Activated T-helper 17 cell treated with anti-CD3 and anti-CD28 coated beads, Interleukin-2, amount 50 U/mL, for 72 hours (primary cell): Measurements from ENCODE around the gene GPC3. TPM values are rescaled to one million over a fixed set of nuclear protein-coding genes. Genes with fewer than 3 reads are reported as not detected.

Source experiments
- ATAC-seq: fragments of 150-1000 bp; cut with Tn5 transposase; replicated peaks from 2 replicates; pipeline ENCODE4 v1.10.0; 2021; ENCODE audit warnings: mild to moderate bottlenecking, moderate library complexity
- H3K27ac Mint-ChIP-seq: one replicate; pipeline ENCODE4 v1.8.0; 2022; ENCODE audit warnings: mixed read lengths
- H3K27me3 Mint-ChIP-seq: one replicate; pipeline ENCODE4 v1.8.0; 2022; ENCODE audit warnings: mixed read lengths
- H3K36me3 Mint-ChIP-seq: one replicate; pipeline ENCODE4 v1.8.0; 2022; ENCODE audit warnings: low read depth, mild to moderate bottlenecking, mixed read lengths
- H3K4me1 Mint-ChIP-seq: one replicate; pipeline ENCODE4 v1.8.0; 2022; ENCODE audit warnings: mixed read lengths
- H3K4me3 Mint-ChIP-seq: one replicate; pipeline ENCODE4 v1.8.0; 2022; ENCODE audit warnings: mild to moderate bottlenecking, mixed read lengths
- H3K9me3 Mint-ChIP-seq: one replicate; pipeline ENCODE4 v1.8.0; 2022; ENCODE audit warnings: mixed read lengths
- total RNA-seq, 2 donors: library from RNA; stranded (reverse); gene quantifications; one replicate each; pipeline ENCODE4 v1.2.3, GENCODE V29; 2022

The GPC3 gene
- total RNA-seq, 2 donors from 2014 or later, result 0.15 TPM; not detected in 1

DNA sequence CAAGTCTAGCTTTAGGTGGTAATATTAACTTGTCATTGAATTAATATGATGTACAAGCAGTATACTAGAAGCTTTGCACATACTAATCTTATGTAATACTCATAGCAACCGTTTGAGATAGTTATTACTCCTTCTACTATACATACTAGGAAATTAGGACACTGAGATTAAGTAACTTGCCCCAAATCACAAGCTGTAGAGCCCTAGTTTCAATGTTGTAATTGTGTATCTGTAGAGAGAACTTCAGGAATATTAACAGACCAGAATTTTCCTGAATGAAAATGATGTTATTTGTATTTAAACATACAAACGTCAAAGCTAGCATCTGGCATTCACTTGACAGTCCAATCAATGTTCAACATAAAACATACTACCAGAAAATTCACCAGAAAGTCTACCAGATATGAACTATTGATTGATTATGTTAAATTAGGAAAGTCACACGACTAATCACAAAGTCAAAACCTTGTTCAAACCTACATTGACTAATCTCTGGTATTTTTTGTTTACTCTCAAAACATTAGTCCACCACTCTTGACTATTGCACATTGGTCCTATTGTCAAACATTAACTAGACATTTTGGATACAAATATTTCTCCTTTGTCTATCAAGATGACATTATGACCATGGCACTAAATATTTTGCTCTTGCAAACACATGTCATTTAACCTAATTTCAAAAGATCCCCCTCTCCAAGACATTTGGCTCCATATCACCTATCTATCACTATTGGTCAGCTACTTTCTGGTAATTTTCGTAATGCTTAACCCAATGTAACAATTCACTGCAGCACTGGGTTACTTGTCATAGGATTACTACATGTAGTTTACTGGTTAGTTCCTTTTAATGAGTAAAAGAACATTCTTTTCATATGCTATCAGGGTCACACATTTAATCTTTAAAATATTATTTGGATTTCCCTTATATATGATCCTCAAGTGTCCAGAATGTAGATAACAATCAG is 100.7 kb downstream of the GPC3 start:
- no peaks in the 10 kb centered on the region for H3K4me1 Mint-ChIP-seq
- no peaks in the 10 kb centered on the region for H3K9me3 Mint-ChIP-seq
- ATAC-seq, result no peak
- H3K27me3 Mint-ChIP-seq, result no peaks in the 10 kb centered on the region
- no peak overlapping the region for H3K4me3 Mint-ChIP-seq
- no peak overlapping the region for H3K27ac Mint-ChIP-seq
- H3K36me3 Mint-ChIP-seq, result no peaks in the 10 kb centered on the region

DNA sequence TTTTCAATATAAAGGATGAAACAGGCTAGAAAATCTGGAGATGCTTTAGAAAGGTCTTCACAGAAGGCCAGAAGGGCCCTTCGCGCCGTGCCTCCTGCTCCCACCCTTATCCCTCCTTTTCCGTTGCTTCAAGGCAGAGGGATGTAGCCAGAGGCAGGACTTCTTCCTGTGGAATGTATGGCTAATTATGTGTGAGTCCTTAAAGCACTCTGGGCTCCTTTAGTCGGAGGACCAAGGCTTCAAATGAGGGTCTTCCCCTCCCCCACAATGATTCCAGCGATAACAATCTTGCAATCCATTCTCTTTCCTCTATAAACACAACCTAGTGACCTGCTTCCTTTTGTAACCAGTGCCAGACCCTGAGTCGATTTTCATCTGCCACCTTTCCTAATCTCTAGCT is 103.5 kb downstream of the GPC3 start:
- Mint-ChIP-seq H3K4me1 (no peaks in the 10 kb centered on the region), H3K27ac (no peak overlapping the region), H3K9me3 (no peaks in the 10 kb centered on the region), H3K27me3 (no peaks in the 10 kb centered on the region), H3K4me3 (no peak overlapping the region), H3K36me3 (no peaks in the 10 kb centered on the region)
- ATAC-seq, result no peak

DNA sequence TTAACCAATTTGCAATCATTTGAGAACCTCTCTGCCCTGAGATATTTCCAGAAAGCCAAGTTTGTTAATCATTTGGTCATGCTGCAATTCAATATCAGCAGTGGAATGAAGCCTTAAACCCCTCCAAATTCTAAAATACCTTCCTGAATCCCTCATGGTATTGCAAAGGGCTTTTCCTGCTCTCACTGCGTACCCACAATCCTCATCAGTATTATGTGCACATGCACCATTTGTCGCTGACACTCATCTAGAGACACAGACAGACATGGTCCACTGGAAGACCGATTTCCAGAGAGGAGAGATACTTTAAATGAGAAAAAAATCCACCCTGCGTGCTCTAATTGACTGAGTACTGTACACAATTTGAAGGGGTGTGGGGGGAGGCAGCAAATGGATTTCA is 104.4 kb downstream of the GPC3 start:
- Mint-ChIP-seq H3K9me3 (no peaks in the 10 kb centered on the region), H3K27me3 (no peaks in the 10 kb centered on the region), H3K4me1 (no peaks in the 10 kb centered on the region), H3K4me3 (no peak overlapping the region), H3K36me3 (no peaks in the 10 kb centered on the region), H3K27ac (no peak overlapping the region)
- ATAC-seq, result no peak

DNA sequence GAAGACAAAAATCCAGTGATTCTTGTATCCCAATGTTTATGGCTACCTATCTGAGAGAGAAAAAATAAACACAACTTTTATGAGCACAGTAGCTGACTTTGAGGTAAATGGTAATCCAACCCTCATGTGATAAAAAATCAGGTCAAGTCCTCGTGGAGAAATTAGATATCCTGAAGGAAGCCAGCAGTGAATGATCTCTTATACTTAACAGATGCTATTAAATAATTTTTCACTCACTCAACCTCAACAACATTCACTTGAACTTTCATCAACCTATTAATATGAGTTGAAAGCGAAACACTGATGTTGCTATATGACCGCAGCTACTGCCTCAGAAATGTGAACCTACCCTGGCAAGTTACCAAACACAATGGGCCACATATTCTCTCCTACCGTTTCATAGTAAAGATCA is 105.4 kb downstream of the GPC3 start:
- no peak overlapping the region for H3K27ac Mint-ChIP-seq
- ATAC-seq, result no peak
- no peak overlapping the region for H3K4me3 Mint-ChIP-seq
- H3K36me3 Mint-ChIP-seq, result no peaks in the 10 kb centered on the region
- H3K4me1 Mint-ChIP-seq, result no peaks in the 10 kb centered on the region
- no peaks in the 10 kb centered on the region for H3K27me3 Mint-ChIP-seq
- no peaks in the 10 kb centered on the region for H3K9me3 Mint-ChIP-seq

DNA sequence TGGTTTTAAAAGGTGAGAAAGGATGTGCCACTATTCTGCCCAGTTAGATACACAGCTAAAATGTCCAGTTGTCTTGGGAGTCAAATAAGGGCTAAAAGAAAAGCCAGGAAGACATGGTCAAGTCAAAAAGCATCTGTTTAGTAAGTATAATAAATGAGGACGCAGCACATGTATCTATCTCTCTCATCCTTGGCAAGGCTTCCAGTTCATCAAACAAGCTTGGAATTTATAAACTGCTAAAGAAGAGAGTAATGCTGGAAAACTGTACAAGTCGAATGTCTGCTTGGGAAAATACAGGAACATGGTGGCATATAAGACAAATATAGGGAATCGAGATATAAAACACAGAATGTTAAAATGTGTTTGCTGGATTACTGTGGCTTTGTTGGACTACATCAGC is 106.7 kb downstream of the GPC3 start:
- no peaks in the 10 kb centered on the region for H3K9me3 Mint-ChIP-seq
- no peaks in the 10 kb centered on the region for H3K27me3 Mint-ChIP-seq
- no peak for ATAC-seq
- H3K4me1 Mint-ChIP-seq, result no peaks in the 10 kb centered on the region
- H3K36me3 Mint-ChIP-seq, result no peaks in the 10 kb centered on the region
- no peak overlapping the region for H3K4me3 Mint-ChIP-seq
- H3K27ac Mint-ChIP-seq, result no peak overlapping the region

DNA sequence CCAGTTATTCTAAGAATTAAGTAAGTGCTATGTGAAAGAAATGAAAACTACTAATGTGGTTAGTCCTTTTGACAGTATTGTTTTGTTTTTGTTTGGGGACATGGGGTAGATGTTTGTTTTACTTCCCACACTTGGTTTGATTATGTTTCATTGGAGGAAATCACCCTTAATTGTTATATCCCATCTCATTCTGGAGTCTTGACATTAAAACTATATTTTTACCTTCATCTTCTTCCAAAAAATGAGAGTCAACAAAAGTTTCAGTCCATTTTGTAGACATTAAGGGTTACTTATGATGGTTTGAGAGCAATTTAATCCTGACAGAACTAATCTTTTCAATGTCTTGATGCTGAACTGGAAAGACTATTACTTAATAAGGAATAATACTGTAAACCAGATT is 108.7 kb downstream of the GPC3 start:
- H3K4me1 Mint-ChIP-seq, result no peaks in the 10 kb centered on the region
- H3K27me3 Mint-ChIP-seq, result no peaks in the 10 kb centered on the region
- no peak overlapping the region for H3K27ac Mint-ChIP-seq
- no peaks in the 10 kb centered on the region for H3K9me3 Mint-ChIP-seq
- no peak overlapping the region for H3K4me3 Mint-ChIP-seq
- no peaks in the 10 kb centered on the region for H3K36me3 Mint-ChIP-seq
- no peak for ATAC-seq

DNA sequence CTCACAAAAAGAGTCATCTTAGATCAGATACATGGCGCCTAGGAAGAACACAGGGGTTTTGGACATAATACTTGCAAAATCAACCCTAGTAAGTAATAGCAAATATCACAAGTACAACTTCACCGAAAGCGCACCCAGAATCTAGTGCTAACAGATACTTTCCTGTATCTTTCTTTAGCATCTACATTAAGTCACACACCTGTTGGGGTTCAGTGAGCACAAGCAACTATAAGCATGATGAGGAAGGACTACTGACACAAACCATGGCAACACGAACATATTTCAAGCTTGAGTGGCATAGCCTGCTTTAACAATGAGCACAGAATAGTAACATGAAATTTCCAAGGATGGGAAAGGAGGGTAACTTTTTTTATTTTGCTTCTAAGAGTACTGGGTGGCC is 116.1 kb downstream of the GPC3 start:
- Mint-ChIP-seq H3K4me3 (no peak overlapping the region), H3K27ac (no peak overlapping the region), H3K9me3 (no peaks in the 10 kb centered on the region), H3K4me1 (no peaks in the 10 kb centered on the region), H3K27me3 (no peaks in the 10 kb centered on the region), H3K36me3 (no peaks in the 10 kb centered on the region)
- ATAC-seq, result no peak

DNA sequence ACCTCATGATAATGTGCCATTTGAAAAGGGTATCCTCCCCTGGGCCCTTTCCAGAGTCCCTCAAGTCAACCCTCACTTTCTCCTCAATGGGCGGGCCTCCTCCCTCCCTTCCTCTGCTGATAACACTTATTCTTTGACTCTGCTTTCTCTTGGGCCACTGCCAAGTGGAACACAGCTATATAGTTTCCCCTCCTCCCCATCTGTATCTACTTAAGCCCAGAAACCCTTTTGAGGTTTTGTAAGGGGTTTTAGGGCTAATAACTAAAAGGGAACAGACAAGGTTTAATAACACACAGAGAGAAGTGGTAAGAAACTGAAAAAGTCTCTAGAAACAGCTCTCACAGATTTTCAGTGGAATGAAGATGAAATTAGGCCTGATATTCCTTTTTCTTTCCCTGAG is 116.7 kb downstream of the GPC3 start:
- H3K36me3 Mint-ChIP-seq, result no peaks in the 10 kb centered on the region
- H3K4me1 Mint-ChIP-seq, result no peaks in the 10 kb centered on the region
- no peaks in the 10 kb centered on the region for H3K27me3 Mint-ChIP-seq
- no peak for ATAC-seq
- no peak overlapping the region for H3K4me3 Mint-ChIP-seq
- H3K27ac Mint-ChIP-seq, result no peak overlapping the region
- H3K9me3 Mint-ChIP-seq, result no peaks in the 10 kb centered on the region

DNA sequence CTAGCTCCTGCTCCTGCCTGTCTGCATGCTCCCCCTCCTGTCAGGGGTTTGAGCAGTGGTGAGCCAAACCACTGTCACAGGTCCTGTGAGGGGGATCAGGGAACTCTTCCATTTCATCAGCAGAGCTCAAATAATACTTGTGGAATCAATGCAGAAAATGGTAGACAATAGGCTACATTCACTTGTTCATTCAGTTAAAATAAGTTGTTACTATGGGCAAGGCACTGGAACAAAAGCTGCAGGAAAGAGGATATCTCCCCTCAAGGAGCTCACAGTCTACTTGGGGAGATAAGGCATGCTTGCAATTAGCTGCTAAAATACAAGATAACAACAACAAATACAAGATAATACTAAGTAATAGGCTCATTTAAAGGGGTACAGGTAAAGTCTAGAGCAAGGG is 117.1 kb downstream of the GPC3 start:
- Mint-ChIP-seq H3K27me3 (no peaks in the 10 kb centered on the region), H3K4me1 (no peaks in the 10 kb centered on the region), H3K4me3 (no peak overlapping the region), H3K9me3 (no peaks in the 10 kb centered on the region), H3K27ac (no peak overlapping the region), H3K36me3 (no peaks in the 10 kb centered on the region)
- ATAC-seq, result no peak

DNA sequence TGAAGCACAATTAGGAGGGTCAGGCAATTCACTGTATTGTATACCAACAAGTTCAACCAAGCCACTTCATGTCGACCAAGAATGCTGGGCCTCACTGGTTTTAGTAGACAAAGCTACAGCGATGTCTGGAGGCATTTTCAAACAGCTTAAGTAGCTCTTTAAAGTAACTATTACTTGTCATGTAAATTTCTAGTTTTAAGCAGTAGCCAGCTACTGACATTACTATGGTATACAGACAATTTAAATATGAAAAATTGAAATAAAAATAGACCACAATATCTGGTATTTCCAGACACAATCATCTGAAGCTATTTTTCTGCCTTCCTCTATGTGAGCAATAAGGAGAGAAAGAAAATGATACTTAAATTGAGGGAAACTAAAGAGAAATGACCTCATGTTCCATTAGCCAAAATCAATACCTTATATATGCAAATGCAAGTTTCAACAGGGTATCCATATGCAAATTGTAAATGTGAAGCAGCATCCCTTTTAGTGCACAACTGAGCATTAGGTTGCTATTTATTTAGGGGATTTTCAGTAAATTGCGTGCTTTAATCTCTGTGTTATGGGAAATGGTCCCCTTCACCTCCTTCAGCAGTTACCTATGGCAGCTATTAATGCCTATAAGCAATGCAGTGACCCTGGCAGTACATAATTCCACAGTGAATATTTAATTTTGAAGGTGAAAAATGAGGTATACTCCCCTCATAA is 119.5 kb downstream of the GPC3 start:
- ATAC-seq, result no peak
- no peak overlapping the region for H3K27ac Mint-ChIP-seq
- H3K4me1 Mint-ChIP-seq, result no peaks in the 10 kb centered on the region
- no peak overlapping the region for H3K4me3 Mint-ChIP-seq
- H3K9me3 Mint-ChIP-seq, result no peaks in the 10 kb centered on the region
- no peaks in the 10 kb centered on the region for H3K27me3 Mint-ChIP-seq
- no peaks in the 10 kb centered on the region for H3K36me3 Mint-ChIP-seq

DNA sequence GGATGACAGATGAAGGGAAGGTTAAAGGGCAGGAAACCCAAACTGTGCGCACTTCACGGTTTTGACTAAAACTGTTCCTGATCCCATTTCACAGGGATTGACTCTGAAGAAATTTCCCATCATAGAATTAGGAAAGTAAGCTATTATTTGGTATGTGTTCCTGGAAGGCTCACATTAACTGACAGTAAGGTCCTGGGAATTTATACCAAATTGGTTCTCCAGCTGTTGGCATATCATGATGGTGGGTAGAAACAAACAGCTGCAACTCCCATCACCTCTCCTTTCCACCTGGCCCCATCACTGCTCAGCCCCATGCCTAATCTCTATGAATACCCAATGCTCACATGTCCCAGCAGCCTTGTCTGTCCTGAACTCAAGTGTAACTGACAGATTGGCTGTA is 121.2 kb downstream of the GPC3 start:
- H3K9me3 Mint-ChIP-seq, result no peaks in the 10 kb centered on the region
- no peaks in the 10 kb centered on the region for H3K27me3 Mint-ChIP-seq
- no peaks in the 10 kb centered on the region for H3K36me3 Mint-ChIP-seq
- no peak overlapping the region for H3K4me3 Mint-ChIP-seq
- no peaks in the 10 kb centered on the region for H3K4me1 Mint-ChIP-seq
- no peak for ATAC-seq
- H3K27ac Mint-ChIP-seq, result no peak overlapping the region

DNA sequence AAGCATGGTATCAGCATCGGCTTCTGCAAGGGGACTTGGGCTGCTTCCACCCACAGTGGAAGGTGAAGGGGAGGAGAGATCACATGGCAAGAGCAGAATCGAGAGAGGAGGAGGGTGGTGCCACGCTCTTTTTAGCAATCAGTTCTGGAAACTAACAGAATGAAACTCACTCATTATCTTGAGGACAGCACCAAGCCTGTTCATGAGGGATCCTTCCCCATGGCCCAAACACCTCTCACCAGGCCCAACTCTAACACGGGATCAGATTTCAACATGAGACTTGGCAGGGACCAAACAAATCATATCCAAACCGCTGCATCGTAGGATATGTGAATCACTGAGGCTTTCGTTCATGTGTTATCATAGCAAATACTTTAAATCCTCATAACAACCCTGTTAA is 125.5 kb downstream of the GPC3 start:
- Mint-ChIP-seq H3K27ac (no peak overlapping the region), H3K9me3 (no peaks in the 10 kb centered on the region), H3K27me3 (peaks cover 7% of the 10 kb centered on the region), H3K4me1 (no peaks in the 10 kb centered on the region), H3K36me3 (no peaks in the 10 kb centered on the region), H3K4me3 (no peak overlapping the region)
- ATAC-seq, result no peak

DNA sequence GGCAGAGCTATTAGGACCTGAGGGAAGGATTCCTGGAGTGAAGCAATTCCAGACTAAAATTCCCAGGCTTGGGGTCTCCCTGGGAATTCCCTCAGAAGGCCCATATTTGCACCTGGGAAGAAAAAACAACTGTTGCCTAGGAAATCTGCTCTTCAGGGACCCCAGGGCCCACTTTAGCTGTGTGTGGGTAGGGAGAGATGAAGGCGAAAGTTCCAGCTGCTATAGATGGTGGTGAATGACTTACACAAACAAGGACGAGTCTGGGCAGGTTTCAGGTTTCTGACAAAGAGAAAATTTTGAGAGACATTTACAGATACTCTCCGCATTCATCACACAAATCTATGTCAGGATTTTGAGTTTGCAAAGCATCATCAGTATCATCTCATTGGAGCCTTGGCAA is 126.1 kb downstream of the GPC3 start:
- Mint-ChIP-seq H3K27ac (no peak overlapping the region), H3K4me1 (no peaks in the 10 kb centered on the region), H3K27me3 (peaks cover 7% of the 10 kb centered on the region), H3K36me3 (no peaks in the 10 kb centered on the region), H3K9me3 (no peaks in the 10 kb centered on the region), H3K4me3 (no peak overlapping the region)
- ATAC-seq, result no peak

DNA sequence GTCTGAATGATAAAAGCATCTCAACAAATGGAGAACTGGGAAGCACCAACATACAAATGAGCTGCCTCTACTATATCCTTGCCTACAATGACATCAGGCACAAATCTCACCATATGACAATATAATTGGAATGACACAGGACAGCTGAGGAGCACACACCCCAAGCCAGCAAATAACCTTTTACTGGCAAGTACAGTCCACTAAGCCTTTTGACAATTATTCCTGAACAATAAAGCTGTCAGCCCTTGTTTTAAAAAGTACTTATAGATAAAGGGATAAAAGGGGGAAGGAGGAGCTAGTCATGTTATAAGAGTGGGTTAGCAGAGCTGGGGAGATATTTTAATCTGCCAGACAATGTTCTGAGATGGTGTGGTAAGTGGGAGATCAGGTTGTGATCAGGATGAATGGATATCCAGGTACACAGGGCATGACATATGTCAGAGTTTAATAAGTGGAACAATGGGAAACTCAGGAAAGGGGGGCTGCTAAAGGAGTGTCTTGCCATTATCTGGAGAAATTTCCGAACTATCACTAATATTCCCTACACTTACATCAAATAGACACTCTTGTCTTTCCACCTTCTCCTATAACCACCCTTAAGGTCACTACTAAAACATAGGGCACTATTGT is 127.6 kb downstream of the GPC3 start:
- no peak for ATAC-seq
- Mint-ChIP-seq H3K4me3 (no peak overlapping the region), H3K36me3 (no peaks in the 10 kb centered on the region), H3K9me3 (no peaks in the 10 kb centered on the region), H3K4me1 (no peaks in the 10 kb centered on the region), H3K27me3 (peaks cover 7% of the 10 kb centered on the region), H3K27ac (no peak overlapping the region)

DNA sequence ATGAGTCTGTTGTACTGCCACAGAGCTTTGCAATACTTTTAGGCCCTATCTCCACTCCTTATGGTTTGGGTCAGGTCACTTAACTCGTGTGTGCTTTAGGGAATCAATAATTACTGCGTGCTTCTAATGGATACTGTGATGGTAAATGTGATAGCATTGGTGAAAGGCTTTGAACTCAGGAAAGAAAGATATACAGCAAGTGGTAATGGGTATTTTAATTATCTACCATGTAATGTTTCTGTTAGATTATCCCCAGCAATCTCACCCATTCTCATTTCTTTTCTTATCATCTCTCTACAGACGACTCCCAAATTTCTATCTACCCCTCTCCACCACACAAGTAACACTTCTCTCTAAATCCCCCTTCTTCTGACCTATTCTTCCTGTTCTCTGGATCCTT is 128.6 kb downstream of the GPC3 start:
- no peak for ATAC-seq
- Mint-ChIP-seq H3K4me1 (no peaks in the 10 kb centered on the region), H3K36me3 (no peaks in the 10 kb centered on the region), H3K9me3 (no peaks in the 10 kb centered on the region), H3K27ac (no peak overlapping the region), H3K27me3 (peaks cover 7% of the 10 kb centered on the region), H3K4me3 (no peak overlapping the region)
